ENCODE measurements around the gene HVCN1.
"Not testable (repeated sequence)": the region's sequence is repeated elsewhere in the genome, so short reads cannot be mapped to it uniquely, and the experiment has no call there.

GRCh38 chr12:110602085-110602814, 86.7 kb downstream of the HVCN1 start:
- TF ChIP-seq CTCF (IDR thresholded peaks at IDR 0.05) (peak; percentile 27 to 80 (median 74)), POLR2AphosphoS5 (IDR thresholded peaks at IDR 0.05) (peak; percentile 41)
- TF ChIP-seq POLR2A (IDR thresholded peaks at IDR 0.05) = not testable (repeated sequence)
